ENCODE measurements around the gene ARL15. TPM values are rescaled to one million over a fixed set of nuclear protein-coding genes. Genes with fewer than 3 reads are reported as not detected.

The ARL15 gene
- total and polyA plus RNA-seq, 9 of the 15 experiments (the other 6 are each of a cell fraction or from before 2014, with no cell fraction given), result 18.5 to 80.4 (median 57.0) TPM

GRCh38 chr5:54205918-54206317 is 104.5 kb downstream of the ARL15 start:
- peaks cover 4% of the 10 kb centered on the region for H4K20me1 ChIP-seq (replicated peaks; ENCODE audit: control insufficient read depth, insufficient read depth, low read length)
- intact Hi-C loops (cut with micrococcal nuclease), result no loop called here

GRCh38 chr5:54205453-54205852 is 104.9 kb downstream of the ARL15 start:
- Histone ChIP-seq H3K27me3 (ENCODE audit: control insufficient read depth in 2 of 2, insufficient read depth in 2 of 2, low read length in 2 of 2) (no peaks in the 10 kb centered on the region), H3K27ac (ENCODE audit: extremely low read depth, low read depth, low read length) (no peak overlapping the region), H3K79me2 (ENCODE audit: control insufficient read depth, insufficient read depth, low read length) (peaks cover 93% of the 10 kb centered on the region), H3K4me1 (replicated peaks in 1 of 2; ENCODE audit: control insufficient read depth in 2 of 2, insufficient read depth in 2 of 2, low read length in 2 of 2) (no peaks in the 10 kb centered on the region; a peak in 1 of 5 replicates), H4K20me1 (replicated peaks; ENCODE audit: control insufficient read depth, insufficient read depth, low read length) (peaks cover 4% of the 10 kb centered on the region; the same call in 1 of the 2 replicates), H2AFZ (ENCODE audit: low read depth, low read length) (no peak overlapping the region), H3K9me1 (ENCODE audit: control insufficient read depth, insufficient read depth, low read length) (no peaks in the 10 kb centered on the region), H3K9ac (ENCODE audit: insufficient read depth in 1 of 2, low read depth in 2 of 2, low read length in 2 of 2) (no peak overlapping the region), H3K9me3 (replicated peaks; ENCODE audit: control insufficient read depth, insufficient read depth, low read depth, low read length) (no peaks in the 10 kb centered on the region), H3K4me3 (no peak overlapping the region), H3K36me3 (ENCODE audit: control insufficient read depth, insufficient read depth, low read length) (no peaks in the 10 kb centered on the region), H3K4me2 (ENCODE audit: insufficient read depth, low read length) (no peak overlapping the region)
- ChIA-PET CTCF (ENCODE audit: low intra/inter-chr PET ratio) (no interaction called here), POLR2A (no interaction called here)
- FAIRE-seq, result no peak
- no peak for DNase-seq (ENCODE audit: extremely low read depth in 1 of 4, low spot score in 3 of 4)
- no peak for ATAC-seq
- intact Hi-C loops (cut with micrococcal nuclease) (no loop called here), in situ Hi-C loops (cut with MboI) (loop anchor here (25.0 kb wide), 1 partner anchor 768 kb away; no protein-coding TSS in a partner anchor)
- 47% methylated on average over 4 of the region's 4 CpGs for WGBS (ENCODE audit: insufficient coverage, low coverage, missing lambda C conversion rate)
- no TSS peak for BruUV-seq (replicated peaks)
- TF ChIP-seq MLX (CRISPR knock-in tag; conservative IDR thresholded peaks at IDR 0.05) (no peak), SFPQ (IDR thresholded peaks at IDR 0.05; ENCODE audit: low read depth, low read length) (no peak), IRF9 (tag; IDR thresholded peaks at IDR 0.05) (no peak), GATAD2A (IDR thresholded peaks at IDR 0.05) (no peak), ZNF184 (CRISPR knock-in tag; IDR thresholded peaks at IDR 0.05) (no peak), NFE2 (IDR thresholded peaks at IDR 0.05; ENCODE audit: low read depth) (no peak), U2AF1 (optimal IDR thresholded peaks at IDR 0.05; ENCODE audit: low read depth, low read length) (no peak), NUFIP1 (IDR thresholded peaks at IDR 0.05; ENCODE audit: partially characterized antibody) (no peak), FOXJ2 (tag; IDR thresholded peaks at IDR 0.05) (no peak), CBFB (CRISPR knock-in tag; IDR thresholded peaks at IDR 0.05) (no peak)

More at GRCh38 chr5:54205918-54206317, 104.5 kb downstream of the ARL15 start:
- TF ChIP-seq IRF2 (CRISPR knock-in tag; IDR thresholded peaks at IDR 0.05), result no peak
- TF ChIP-seq GTF2E2 (tag; IDR thresholded peaks at IDR 0.05), result no peak
- no peak for TF ChIP-seq EP400 (IDR thresholded peaks at IDR 0.05)
- H3K79me2 ChIP-seq (ENCODE audit: control insufficient read depth, insufficient read depth, low read length), result peaks cover 92% of the 10 kb centered on the region
- no TSS peak for BruUV-seq (replicated peaks)
- H3K9me1 ChIP-seq (ENCODE audit: control insufficient read depth, insufficient read depth, low read length), result no peaks in the 10 kb centered on the region
- H3K9me3 ChIP-seq (replicated peaks; ENCODE audit: control insufficient read depth, insufficient read depth, low read depth, low read length), result no peaks in the 10 kb centered on the region
- ATAC-seq, result no peak
- no peak overlapping the region for H2AFZ ChIP-seq (ENCODE audit: low read depth, low read length)
- no peak for FAIRE-seq
- no peak overlapping the region for H3K9ac ChIP-seq (ENCODE audit: insufficient read depth in 1 of 2, low read depth in 2 of 2, low read length in 2 of 2)
- H3K27ac ChIP-seq (ENCODE audit: extremely low read depth, low read depth, low read length), result no peak overlapping the region
- no peak overlapping the region for H3K4me2 ChIP-seq (ENCODE audit: insufficient read depth, low read length)
- no peak overlapping the region for H3K4me3 ChIP-seq
- DNase-seq (ENCODE audit: extremely low read depth in 1 of 4, low spot score in 3 of 4), result no peak
- H3K4me1 ChIP-seq (replicated peaks in 1 of 2; ENCODE audit: control insufficient read depth in 2 of 2, insufficient read depth in 2 of 2, low read length in 2 of 2), result no peaks in the 10 kb centered on the region; a peak in 1 of 5 replicates
- H3K27me3 ChIP-seq (ENCODE audit: control insufficient read depth in 2 of 2, insufficient read depth in 2 of 2, low read length in 2 of 2), result no peaks in the 10 kb centered on the region
- ChIA-PET CTCF (ENCODE audit: low intra/inter-chr PET ratio) (no interaction called here), POLR2A (no interaction called here)
- 82% methylated on average over 1 of the region's 1 CpG for WGBS (ENCODE audit: insufficient coverage, low coverage, missing lambda C conversion rate)
- in situ Hi-C loops (cut with MboI), result loop anchor here (25.0 kb wide), 1 partner anchor 769 kb away; no protein-coding TSS in a partner anchor
- H3K36me3 ChIP-seq (ENCODE audit: control insufficient read depth, insufficient read depth, low read length), result no peaks in the 10 kb centered on the region

Data from K562 (cell line).